IPS-18c (cell line): ENCODE measurements around the gene TMEM163.

Experiments
- H3K4me3 ChIP-seq: 2 replicates; pipeline ENCODE4 v1.7.0; 2013; ENCODE audit warnings: low read depth, mild to moderate bottlenecking, low read length, moderate library complexity; ENCODE audit not compliant: insufficient read depth
- H3K9me3 ChIP-seq: one replicate; pipeline ENCODE4 v1.6.1; 2013; ENCODE audit warnings: mild to moderate bottlenecking, low read length, moderate library complexity; ENCODE audit not compliant: control insufficient read depth, insufficient read depth

TMEM163 gene

GRCh38 chr2:134455426-134455825 is 263.4 kb downstream of the TMEM163 start:
- Histone ChIP-seq H3K4me3 (no peak overlapping the region), H3K9me3 (no peaks in the 10 kb centered on the region)

- Histone ChIP-seq H3K9me3 (no peaks in the 10 kb centered on the region), H3K4me3 (no peak overlapping the region)
Observed at GRCh38 chr2:134454931-134455330, 263.9 kb downstream of the TMEM163 start.

GRCh38 chr2:134454426-134454825 is 264.4 kb downstream of the TMEM163 start:
- Histone ChIP-seq H3K4me3 (no peak overlapping the region), H3K9me3 (no peaks in the 10 kb centered on the region)

GRCh38 chr2:134453973-134454372 is 264.8 kb downstream of the TMEM163 start:
- Histone ChIP-seq H3K4me3 (no peak overlapping the region), H3K9me3 (no peaks in the 10 kb centered on the region)

GRCh38 chr2:134453476-134453875 is 265.3 kb downstream of the TMEM163 start:
- Histone ChIP-seq H3K9me3 (no peaks in the 10 kb centered on the region), H3K4me3 (no peak overlapping the region)

DNA sequence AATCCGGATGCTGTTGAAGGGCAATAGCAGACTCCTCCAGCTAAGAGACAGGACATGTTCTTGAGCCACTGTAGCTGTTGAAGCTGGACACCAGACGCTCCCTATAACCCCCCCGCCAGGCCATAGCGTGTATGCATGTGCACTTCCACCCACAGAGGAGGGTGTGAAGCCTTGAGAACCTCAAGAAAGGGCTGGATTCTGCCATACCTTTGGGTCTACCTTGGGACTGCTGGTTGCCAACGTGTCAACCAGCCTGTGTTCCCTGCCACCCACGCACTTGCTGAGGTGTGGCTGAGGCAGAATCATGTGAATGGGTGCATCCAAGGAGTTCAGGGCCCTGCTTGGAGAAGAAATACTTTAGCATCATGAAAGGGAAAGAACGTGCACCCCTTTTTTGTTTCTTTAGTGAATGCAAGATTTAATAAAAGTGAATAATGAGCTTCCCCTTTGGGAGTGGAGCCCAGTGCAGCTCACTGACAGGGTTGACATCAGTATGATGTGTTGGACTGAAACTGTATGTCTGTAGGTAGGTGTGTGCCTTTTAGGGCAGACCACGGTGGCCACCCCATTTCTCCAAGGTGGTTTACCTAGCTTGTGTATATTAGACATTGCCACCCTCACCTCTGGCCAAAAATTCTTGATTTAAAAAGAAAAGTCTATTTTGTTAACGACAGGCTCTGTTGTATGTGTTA is 266.6 kb downstream of the TMEM163 start:
- no peak overlapping the region for H3K4me3 ChIP-seq
- H3K9me3 ChIP-seq: no peaks in the 10 kb centered on the region

- Histone ChIP-seq H3K4me3 (no peak overlapping the region), H3K9me3 (no peaks in the 10 kb centered on the region)
Observed at GRCh38 chr2:134451347-134451630, 267.5 kb downstream of the TMEM163 start.

DNA sequence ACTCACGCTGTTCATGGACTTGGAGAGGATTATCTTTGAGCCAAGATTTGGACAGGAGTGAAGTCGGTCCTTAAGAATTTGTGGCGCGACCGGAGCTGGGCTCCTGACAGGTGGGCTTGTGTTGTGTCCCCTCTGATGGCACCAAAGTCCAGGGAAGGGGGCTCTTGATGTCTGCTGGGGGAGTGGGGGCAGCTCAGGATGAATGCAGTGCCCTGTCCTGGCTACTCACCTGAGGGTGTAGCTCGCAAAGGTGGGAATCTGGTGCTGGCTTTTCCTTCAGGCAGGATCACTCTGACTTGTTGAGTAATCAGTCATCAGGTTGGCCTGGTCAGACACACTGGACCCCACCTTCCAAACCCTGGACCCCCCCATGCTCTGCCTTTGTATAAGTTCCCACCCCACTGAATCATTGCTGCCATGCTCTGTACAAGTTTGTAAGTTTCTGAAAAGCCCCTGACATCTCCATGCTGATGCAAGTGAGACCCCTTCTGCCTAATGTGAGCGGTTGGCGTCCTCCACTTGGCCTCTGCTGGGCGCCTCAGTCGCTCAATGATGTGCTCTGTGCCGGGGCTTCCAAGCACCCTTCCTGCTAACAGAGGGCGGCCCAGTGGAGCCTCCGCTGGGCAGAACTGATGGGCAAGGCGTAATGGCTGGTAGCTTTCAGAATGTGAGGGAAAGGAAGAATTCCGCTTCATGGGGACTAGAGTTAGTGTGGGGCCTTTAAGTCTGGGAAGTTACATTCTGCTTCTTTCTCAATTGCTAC is 268.9 kb downstream of the TMEM163 start:
- Histone ChIP-seq H3K4me3 (no peak overlapping the region), H3K9me3 (no peaks in the 10 kb centered on the region)

DNA sequence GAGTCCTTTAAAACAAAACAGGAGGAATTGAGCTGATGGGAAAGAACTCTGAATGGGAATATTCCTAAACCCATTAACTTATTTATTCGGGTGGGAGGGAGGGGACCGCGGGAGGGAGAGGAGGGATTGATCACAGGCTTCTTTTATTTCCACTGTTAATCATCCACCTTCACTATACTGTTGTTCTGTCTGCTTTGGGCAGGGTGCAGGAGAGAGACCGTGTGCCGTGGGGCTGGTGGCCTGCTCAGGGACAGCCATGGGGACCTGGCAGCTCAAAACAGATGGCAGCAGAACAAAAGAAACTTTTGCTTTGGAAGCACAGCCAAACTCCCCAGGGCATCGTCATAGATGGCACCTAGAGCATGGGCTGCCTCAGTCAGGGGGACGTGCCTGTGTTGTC is 269.6 kb downstream of the TMEM163 start:
- Histone ChIP-seq H3K4me3 (no peak overlapping the region), H3K9me3 (no peaks in the 10 kb centered on the region)

GRCh38 chr2:134448650-134449049 is 270.1 kb downstream of the TMEM163 start:
- H3K9me3 ChIP-seq: no peaks in the 10 kb centered on the region
- H3K4me3 ChIP-seq: no peak overlapping the region

DNA sequence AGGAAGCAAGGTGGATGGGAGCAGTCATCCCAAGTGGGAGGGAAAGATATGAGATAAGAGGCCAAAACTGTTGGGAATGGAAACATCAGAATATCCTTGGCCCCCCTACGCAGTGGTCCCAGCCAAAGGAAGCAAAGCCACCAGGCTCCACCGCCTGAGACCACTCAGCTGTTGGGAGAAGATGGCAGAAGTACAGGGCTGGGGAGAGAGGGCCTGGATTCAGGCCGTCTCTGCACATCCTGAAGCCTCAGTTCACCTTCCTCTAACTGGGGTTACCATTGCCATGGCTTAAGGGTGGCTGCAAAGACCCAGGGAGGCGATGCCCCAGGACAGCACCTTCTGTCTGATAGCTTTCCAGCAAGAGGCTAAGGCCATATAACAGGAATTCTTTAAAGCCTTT is 271.1 kb downstream of the TMEM163 start:
- no peaks in the 10 kb centered on the region for H3K9me3 ChIP-seq
- H3K4me3 ChIP-seq: no peak overlapping the region

DNA sequence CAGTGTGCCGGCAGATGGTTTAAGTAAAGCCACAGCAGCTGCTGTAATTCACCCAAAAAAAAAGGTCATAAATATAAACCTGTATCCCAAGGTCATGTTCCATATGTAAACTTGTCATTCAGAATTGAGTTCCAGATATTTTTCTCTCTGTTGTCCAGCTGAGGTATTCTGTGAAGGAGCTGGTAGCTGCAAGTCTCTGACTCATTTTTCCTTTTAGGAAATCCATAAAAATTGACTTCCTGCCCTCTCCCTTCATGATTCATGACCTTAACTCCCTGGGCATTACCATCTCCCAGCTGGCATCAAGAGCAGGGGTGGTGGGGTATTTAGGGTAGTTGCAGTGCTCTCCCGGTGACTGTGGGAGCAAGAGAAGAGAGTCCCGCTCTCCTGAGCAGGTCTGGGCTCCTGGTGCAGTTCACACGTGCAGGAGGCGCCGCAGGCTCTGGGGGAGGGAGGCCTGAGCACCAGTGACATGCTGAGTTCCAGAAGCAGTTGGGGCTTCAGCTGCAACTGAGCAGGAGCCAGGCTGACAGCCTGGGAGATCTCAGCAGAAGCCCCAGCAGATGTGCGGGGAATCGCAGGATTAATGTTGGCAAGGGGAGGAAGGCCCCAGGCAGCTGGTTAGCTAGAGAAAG is 272.3 kb downstream of the TMEM163 start:
- no peak overlapping the region for H3K4me3 ChIP-seq
- no peaks in the 10 kb centered on the region for H3K9me3 ChIP-seq

GRCh38 chr2:134445985-134446382 is 272.8 kb downstream of the TMEM163 start:
- Histone ChIP-seq H3K9me3 (no peaks in the 10 kb centered on the region), H3K4me3 (no peak overlapping the region)

DNA sequence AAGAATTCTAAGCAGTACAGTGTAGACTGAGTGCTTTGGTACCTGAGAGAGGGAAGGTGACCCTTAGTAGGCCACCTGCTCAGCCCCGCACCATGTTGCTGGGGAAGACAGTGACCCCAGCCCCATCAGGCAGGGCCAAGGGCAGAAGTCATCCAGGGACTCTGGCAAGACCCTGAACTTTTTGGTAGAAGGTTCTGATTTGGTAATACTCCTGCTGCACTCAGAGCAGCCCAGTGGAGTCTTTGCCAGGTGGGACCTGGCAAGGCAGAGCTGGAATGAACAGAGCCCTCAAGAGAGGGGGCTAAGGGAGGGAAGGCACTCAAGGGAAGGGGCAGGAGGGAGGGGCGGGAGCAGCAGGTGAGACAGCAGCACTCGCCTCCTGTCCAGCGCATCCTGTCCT is 273.7 kb downstream of the TMEM163 start:
- Histone ChIP-seq H3K4me3 (no peak overlapping the region), H3K9me3 (no peaks in the 10 kb centered on the region)

DNA sequence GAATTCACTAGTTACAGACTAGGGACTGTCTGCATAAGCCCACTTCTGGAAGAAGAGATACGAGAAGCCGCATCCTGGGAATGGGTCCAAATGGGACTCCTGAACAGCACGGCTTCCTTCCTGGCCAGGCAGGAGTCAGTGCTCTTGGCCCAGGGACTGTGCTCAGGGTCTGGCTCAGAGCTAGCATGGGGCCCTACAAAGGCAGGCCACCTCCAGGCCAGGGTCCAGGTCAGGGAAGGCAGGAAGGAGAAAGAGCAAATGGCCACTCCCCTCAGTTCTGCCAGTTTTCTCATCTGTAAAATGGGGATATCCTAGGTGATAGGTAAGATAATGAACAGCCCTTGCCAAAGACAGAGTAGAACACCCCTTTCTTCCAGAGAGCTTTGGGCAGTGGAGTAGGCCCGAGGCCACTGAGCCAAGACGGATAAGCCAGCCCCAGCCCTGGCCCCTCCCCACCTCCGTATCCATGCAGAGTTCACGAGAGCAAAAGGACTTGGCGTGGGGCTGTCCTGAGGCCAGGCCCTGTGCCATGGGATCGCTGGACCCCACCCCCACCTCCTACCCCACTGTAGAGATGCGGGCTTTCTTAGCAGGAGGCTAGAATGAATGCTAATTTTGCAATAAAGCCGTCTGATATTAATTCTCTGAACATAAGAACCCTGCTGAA is 274.9 kb downstream of the TMEM163 start:
- Histone ChIP-seq H3K9me3 (no peaks in the 10 kb centered on the region), H3K4me3 (no peak overlapping the region)

GRCh38 chr2:134441153-134441863 is 277.5 kb downstream of the TMEM163 start:
- Histone ChIP-seq H3K9me3 (no peaks in the 10 kb centered on the region), H3K4me3 (no peak overlapping the region)

- no peaks in the 10 kb centered on the region for H3K9me3 ChIP-seq
- no peak overlapping the region for H3K4me3 ChIP-seq
Observed at GRCh38 chr2:134440336-134440909, 278.4 kb downstream of the TMEM163 start.
